Measurements from ENCODE around the gene MAL. TPM values are rescaled to one million over a fixed set of nuclear protein-coding genes. Genes with fewer than 3 reads are reported as not detected.

Gene MAL
- total and polyA plus RNA-seq, 2 of the 13 experiments (the other 11 are each of a cell fraction or from before 2014, with no cell fraction given): not detected

GRCh38 chr2:95018861-95019550 is 6.5 kb upstream of the MAL start:
- no peak overlapping the region for H3K4me2 ChIP-seq (ENCODE audit: low read depth, low read length)
- H4K20me1 ChIP-seq (ENCODE audit: insufficient read depth, low read length): no peaks in the 10 kb centered on the region; the same call in 1 of the 2 replicates
- DNase-seq (ENCODE audit: low spot score) (no peak), FAIRE-seq (no peak), ATAC-seq (no peak)
- H2AFZ ChIP-seq (ENCODE audit: low read length): no peak overlapping the region
- no peak overlapping the region for H3K4me3 ChIP-seq (replicated peaks in 1 of 3; ENCODE audit: insufficient read depth in 1 of 3, low read depth in 2 of 3, low read length in 3 of 3)
- H3K9me3 ChIP-seq (ENCODE audit: low read length): no peaks in the 10 kb centered on the region
- intact Hi-C loops (cut with micrococcal nuclease; ENCODE audit: unreplicated experiment) (no loop called here), in situ Hi-C loops (cut with HindIII; ENCODE audit: extremely low pct_ligation_motif_present, low pct_unique_long_range_greater_than_20kb) (no loop called here)
- H3K27ac ChIP-seq (ENCODE audit: extremely low read length, insufficient read depth, low read length): no peak overlapping the region
- no peak overlapping the region for H3K9ac ChIP-seq (ENCODE audit: insufficient read depth, low read depth, low read length)
- H3K27me3 ChIP-seq (ENCODE audit: control insufficient read depth in 1 of 2, insufficient read depth in 2 of 2, low read length in 2 of 2): peaks cover 29 to 89% of the 10 kb centered on the region in 2 experiments; a peak in 4 of 5 replicates
- BruUV-seq (replicated peaks): no TSS peak
- no peaks in the 10 kb centered on the region for H3K36me3 ChIP-seq (replicated peaks in 1 of 2; ENCODE audit: control insufficient read depth in 1 of 2, insufficient read depth in 2 of 2, low read length in 2 of 2)
- POLR2A ChIA-PET: no interaction called here
- no peaks in the 10 kb centered on the region for H3K79me2 ChIP-seq (ENCODE audit: insufficient read depth, low read length)
- 19% methylated on average over 10 of the region's 12 CpGs for WGBS (ENCODE audit: low lambda C conversion rate)
- CTCF ChIA-PET (ENCODE audit: low intra/inter-chr PET ratio, low total read pairs): no interaction called here
- no peaks in the 10 kb centered on the region for H3K4me1 ChIP-seq (ENCODE audit: insufficient read depth, low read length)
- TF ChIP-seq XBP1 (CRISPR knock-in tag; IDR thresholded peaks at IDR 0.05) (no peak), HMGXB4 (CRISPR knock-in tag; IDR thresholded peaks at IDR 0.05; ENCODE audit: borderline replicate concordance in 1 of 2, low read depth in 1 of 2) (no peak), ZBTB7B (CRISPR knock-in tag; IDR thresholded peaks at IDR 0.05) (no peak), CENPBD1 (CRISPR knock-in tag; IDR thresholded peaks at IDR 0.05; ENCODE audit: borderline replicate concordance, low read depth) (no peak), FOXP1 (IDR thresholded peaks at IDR 0.05) (no peak), FOXP1 (CRISPR knock-in tag; IDR thresholded peaks at IDR 0.05) (no peak), TOPORS (CRISPR knock-in tag; IDR thresholded peaks at IDR 0.05) (no peak), THAP8 (CRISPR knock-in tag; IDR thresholded peaks at IDR 0.05; ENCODE audit: borderline replicate concordance) (no peak), ARID5B (CRISPR knock-in tag; IDR thresholded peaks at IDR 0.05) (no peak), ATF2 (CRISPR knock-in tag; IDR thresholded peaks at IDR 0.05) (no peak), ZSCAN29 (CRISPR knock-in tag; conservative IDR thresholded peaks at IDR 0.05) (no peak), ATF1 (CRISPR knock-in tag; IDR thresholded peaks at IDR 0.05) (no peak), ZMYM4 (CRISPR knock-in tag; IDR thresholded peaks at IDR 0.05) (no peak), KDM3A (CRISPR knock-in tag; IDR thresholded peaks at IDR 0.05; ENCODE audit: low read depth) (no peak), CENPX (CRISPR knock-in tag; IDR thresholded peaks at IDR 0.05) (no peak)

All from HepG2 (cell line).